IPS-NIHi11 (cell line): ENCODE measurements around the gene LAMC3.
"Not testable (repeated sequence)": the region's sequence is repeated elsewhere in the genome, so short reads cannot be mapped to it uniquely, and the experiment has no call there.

ENCODE experiments used
- DNase-seq: peaks from one replicate; pipeline ENCODE4 v3.0.0; 2012; ENCODE audit warnings: mixed read lengths, low spot score

The LAMC3 gene

GRCh38 chr9:131028931-131029573, 20.1 kb downstream of the LAMC3 start:
- DNase-seq = no peak

- DNase-seq = no peak
Observed at GRCh38 chr9:131029574-131029952, 20.6 kb downstream of the LAMC3 start.

GRCh38 chr9:131030239-131031004, 21.4 kb downstream of the LAMC3 start:
- no peak for DNase-seq

- no peak for DNase-seq
Observed at GRCh38 chr9:131031005-131031641, 22.1 kb downstream of the LAMC3 start.

GRCh38 chr9:131031642-131032005, 22.6 kb downstream of the LAMC3 start:
- DNase-seq = no peak

- DNase-seq = no peak
Observed at GRCh38 chr9:131032384-131032783, 23.4 kb downstream of the LAMC3 start.

GRCh38 chr9:131033269-131034224, 24.6 kb downstream of the LAMC3 start:
- no peak for DNase-seq

- no peak for DNase-seq
Observed at GRCh38 chr9:131034268-131034667, 25.3 kb downstream of the LAMC3 start.

- not testable (repeated sequence) for DNase-seq
Observed at GRCh38 chr9:131034749-131035148, 25.8 kb downstream of the LAMC3 start.

- no peak for DNase-seq
Observed at GRCh38 chr9:131035548-131035947, 26.6 kb downstream of the LAMC3 start.

GRCh38 chr9:131036071-131036470, 27.1 kb downstream of the LAMC3 start:
- DNase-seq = no peak

- DNase-seq = no peak
Observed at GRCh38 chr9:131036529-131037334, 27.8 kb downstream of the LAMC3 start.

- no peak for DNase-seq
Observed at GRCh38 chr9:131037335-131038255, 28.6 kb downstream of the LAMC3 start.

- DNase-seq = no peak
Observed at GRCh38 chr9:131038256-131039128, 29.5 kb downstream of the LAMC3 start.

GRCh38 chr9:131039129-131039954, 30.4 kb downstream of the LAMC3 start:
- no peak for DNase-seq

- DNase-seq = no peak
Observed at GRCh38 chr9:131042666-131043065, 33.7 kb downstream of the LAMC3 start.

GRCh38 chr9:131043087-131043486, 34.1 kb downstream of the LAMC3 start:
- no peak for DNase-seq

GRCh38 chr9:131043646-131044045, 34.7 kb downstream of the LAMC3 start:
- DNase-seq = no peak
